GM21723 (cell line): ENCODE results near the gene HOXC11.

Experiments
- ATAC-seq: cut with Tn5 transposase; IDR thresholded peaks from one replicate; pipeline ENCODE4 v1.9.1; 2021; ENCODE audit warnings: mild to moderate bottlenecking, moderate library complexity; ENCODE audit not compliant: unreplicated experiment

Gene HOXC11

DNA sequence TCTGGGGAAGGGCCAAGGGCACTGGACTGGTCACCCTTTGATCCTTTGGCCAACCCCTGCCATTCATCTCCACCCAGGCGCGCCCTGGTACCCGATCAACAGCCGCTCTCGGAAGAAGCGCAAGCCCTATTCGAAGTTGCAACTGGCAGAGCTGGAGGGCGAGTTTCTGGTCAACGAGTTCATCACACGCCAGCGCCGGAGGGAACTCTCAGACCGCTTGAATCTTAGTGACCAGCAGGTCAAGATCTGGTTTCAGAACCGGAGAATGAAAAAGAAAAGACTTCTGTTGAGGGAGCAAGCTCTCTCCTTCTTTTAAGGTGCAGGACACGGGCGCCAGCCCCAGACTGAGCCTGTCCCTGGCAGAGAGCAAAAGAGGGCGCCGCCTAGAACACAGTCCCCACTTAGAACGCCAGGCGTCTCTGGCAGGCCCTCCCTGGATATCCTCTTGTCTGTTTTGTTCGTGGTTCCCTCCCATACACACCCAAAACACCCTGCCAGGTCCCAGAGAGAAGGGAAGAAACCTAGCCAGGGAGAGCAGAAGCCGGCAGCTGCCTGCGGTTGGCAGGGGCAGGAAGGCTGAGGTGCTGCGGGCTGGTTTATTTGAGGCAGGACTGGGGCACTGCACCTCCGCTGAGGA lies 16.6 kb upstream of the HOXC11 start:
- ATAC-seq, result no peak

DNA sequence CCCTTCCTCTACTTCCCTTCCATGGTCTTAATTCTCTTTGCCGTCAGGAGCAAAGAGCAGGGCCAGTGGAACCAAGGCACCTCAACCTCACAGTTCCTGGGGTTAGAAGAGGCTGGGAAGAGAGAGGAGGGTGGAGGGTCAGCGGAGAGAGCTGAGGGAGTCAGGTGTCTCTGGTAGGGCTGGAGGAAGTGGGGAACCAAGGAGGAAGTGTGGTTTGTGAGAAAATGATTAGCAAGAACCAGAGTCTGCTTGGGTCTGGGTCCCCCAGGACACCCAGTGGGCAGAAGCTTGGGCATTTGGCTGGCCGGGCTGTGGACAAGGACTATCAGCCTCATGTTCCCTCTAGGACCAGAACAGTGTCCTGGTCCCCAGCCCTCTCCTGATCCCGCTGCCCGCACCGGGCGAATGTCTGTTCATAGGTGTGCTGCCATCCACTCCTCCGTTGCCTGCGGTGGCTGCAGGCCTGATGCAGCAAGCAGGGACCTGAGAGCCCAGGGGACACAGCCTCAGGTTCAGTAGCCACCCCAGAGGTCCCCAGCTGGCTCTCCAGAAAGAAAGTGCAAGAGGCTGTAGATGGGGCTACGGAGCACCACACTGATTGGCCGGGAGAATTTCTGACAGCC lies 15.9 kb upstream of the HOXC11 start:
- no peak for ATAC-seq

DNA sequence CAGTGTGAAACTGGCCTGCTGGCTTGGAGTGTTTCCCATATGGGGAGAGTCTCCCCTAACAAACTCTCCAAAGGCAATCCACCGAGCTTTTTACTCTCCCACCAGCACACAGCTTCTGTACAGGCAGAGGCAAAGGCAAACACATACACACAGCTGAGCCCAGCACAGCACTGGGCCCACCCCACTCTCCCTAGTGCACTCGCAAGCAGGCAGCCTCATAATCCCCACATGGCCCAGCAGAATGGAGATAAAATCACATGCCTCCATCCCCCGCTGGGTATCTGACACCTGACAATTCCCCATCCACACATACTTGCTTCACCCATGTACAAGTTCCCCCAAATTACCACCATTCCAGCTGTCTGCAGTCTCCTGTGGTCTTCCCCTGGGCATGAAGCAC lies 14.8 kb upstream of the HOXC11 start:
- ATAC-seq, result no peak

DNA sequence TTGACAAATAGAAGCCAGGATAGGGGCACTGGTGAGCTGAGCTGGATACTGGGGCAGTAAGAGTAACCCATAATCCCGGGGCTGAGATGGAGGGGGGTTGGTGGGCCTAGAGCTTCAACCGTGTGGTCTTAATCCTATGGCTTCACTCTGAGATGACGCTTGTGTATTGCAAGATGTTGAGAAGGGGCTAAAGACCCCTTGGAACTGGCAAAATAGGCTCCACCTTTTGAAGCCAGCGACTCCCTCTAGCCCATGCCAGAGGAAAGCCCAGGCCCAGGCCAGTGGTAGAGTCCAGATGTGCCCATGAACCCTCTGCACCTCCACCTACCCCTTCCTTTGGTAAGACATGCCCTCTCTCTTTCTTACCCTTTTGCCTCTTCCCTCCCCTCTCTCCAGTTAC lies 13.6 kb upstream of the HOXC11 start:
- no peak for ATAC-seq

DNA sequence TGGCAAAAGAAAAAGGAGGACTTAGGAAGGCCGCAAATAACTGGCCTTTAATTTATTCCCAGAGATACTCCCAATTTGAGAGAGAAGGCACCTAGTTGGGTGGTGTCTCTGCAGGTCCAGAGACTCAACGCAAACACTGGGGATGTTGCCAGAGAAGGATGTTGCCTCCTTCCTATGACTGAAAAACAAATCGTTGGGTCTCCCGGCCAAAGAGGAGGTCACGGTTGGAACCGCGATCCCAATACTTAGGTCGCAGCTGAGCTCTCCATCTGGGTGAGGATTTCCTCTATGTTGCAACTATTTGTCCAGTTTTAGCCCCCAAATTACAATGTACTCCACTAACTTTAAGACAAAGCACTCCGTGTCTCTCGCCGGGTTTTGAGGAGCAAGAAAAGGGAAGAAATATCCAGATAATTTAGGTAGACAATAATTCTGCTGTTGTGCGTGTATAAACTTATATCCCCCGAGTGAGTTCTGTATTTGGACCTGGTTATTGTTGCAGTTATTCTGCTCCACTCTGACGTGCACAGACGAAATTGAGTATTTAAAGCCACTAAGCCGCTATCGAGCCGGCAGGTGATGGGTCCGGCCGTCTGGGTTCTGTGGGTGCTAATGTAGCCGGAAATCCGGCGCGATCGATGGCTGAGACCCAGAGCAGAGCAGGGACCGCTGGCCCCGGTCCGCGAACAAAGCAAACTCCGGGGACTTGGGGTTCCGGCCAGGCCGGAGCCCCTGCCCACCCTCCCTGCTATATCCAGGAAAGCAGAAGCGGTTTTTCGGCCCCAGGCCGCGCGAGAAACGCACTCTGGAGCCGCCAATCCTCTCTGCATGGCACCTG lies 12.5 kb upstream of the HOXC11 start:
- ATAC-seq, result no peak

DNA sequence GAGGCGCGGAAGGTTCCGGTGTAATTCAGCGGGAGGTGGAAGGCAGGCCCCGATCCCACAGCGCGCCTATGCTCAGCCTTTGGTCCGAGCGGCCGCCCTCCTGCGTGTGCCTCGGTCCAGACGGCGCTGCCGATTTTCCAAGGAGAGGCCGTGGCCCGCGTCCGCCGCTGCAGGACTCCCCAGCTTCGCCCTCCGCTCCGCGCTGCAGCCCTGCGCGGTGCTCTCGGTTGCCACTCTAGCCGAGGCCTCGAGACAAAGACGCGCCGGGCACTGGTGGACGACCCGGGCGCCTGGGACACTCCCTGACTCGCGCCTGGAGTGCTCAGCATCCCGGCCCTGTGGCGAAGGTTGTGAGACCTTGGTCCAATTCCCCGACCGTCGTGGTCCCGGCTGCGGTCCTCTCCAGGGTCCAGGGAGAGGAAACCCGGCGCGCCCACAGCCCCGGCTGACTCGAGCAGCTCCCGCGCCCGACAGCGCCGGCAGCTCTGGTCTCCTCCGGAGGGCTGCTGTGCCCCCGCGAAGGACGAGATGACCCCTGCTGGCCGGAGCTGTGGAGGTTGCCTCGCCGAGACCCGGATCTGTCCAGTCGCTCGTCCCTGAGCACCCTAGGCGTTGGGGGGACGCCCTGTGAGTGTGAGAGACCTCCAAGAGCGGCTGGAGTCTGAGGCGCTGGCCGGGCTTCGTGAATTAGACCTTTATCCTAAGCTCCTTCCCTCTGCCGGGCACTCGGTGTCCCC lies 11.7 kb upstream of the HOXC11 start:
- ATAC-seq, result no peak

DNA sequence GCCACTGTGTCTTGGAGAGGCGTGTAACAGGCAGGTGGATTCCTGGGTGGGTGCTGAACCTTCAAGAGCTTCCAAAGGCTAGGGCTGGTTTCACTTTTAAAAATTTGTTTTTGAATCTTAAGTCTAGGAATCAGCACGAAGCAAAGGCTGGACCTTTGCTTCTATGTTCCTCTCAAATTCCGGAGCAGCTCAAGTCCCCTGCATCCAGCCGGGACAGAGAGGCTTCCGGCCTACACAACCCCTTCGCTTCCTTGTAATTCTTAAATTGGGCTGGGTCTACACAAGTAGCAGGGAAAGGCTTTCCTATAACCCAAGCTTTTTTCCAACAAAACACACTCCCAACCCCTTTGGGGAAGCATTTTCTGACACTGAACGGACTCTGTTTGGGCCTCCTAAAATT lies 9.9 kb upstream of the HOXC11 start:
- ATAC-seq, result no peak

DNA sequence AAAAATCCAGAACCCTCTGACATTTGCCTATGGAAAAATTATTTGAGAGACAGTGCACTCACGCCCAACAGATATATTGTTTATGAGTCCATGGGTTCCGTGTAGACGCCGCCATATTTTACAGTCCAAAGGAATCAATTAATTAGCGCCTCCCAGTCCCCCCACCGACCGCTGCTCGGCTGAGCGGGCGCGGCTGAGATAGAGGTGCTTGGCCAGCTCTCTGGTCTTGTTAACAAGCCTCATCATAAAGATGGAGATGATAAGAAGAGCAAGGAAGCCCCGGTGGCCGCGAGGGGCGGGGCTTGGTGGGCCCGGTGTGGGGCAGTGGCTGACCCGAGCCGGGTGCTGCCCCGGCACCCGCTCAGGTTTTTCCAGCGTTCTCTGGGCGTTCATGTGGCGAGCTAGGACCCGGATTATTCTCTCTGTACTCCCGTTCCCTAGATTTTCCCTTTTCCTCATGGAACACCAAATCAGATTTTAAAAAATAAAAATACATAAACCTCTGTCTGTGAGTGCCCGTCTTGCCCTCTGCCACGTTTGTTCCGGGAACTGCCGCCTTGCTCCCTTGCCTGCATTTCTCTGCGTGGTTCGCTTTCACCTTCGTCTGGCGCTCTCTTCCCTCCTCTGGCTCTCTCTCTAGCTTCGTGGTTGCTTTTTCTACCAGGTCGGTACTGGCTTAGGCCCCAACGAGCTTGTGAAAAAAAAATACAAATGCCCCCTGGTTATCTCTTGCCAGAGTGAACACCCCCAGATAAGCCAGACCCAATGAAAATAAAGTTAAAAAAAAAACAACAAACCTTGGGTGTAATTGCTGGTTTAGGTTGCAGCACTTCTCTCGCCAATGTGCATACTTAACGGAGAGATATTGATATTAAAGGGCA lies 9.3 kb upstream of the HOXC11 start:
- ATAC-seq, result no peak

DNA sequence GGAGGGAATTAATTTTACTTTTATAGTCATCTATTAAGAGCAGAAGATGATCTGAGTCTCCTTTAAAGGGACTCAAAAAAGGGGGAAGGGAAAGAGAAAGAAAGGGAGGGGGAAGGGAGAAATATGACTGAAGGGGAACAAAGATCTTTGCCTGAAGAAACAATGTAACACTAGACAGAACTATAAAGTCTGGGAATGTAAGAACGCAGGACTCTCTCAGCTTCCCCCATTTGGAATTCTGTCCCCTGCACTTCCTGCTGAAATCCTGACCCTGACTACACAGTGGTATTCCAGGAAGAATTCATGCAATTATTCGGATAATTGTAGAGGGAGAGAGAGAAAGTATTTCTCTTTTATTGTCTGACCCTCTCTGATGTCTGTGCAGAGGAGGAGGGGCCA lies 8.6 kb upstream of the HOXC11 start:
- ATAC-seq, result no peak

DNA sequence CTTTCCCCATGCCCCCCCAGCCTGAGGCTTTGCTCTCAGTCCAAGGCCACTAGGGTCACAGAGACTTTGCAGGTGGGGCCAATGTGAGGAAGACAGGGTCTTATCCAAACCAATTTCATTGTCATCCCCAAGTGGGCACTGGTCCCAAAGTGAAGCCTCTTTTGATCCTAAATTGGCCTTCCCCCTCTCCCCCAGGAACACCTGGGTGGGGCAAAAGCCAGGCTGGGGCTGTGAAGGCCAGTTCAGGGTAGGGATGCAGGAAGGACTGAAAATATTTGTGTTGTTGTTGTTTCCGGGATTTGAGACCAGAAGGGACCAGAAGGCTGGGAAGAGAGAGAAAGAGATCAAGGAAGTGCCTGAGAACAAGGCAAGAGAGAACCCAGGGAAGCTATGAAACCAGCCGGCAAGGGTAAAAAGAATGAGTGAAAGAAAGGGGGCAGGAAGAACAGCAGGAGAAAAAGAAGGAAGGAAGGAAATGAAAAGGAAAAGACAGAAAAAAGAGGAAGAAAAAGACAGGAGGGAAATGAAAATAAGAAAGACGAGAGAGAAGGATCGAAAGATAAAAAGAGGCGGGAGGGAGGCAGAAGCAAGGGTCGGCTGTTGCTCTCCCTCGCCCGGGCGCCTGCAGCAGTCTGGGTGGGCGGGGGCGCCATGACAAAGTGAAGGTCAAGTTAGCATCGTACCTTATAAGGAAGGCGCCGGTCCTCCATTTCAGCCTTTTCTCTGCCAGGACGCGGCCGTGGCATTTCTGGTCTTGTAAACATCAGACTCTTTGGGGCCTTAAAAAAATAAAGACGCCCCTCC lies 7.4 kb upstream of the HOXC11 start:
- ATAC-seq, result no peak

DNA sequence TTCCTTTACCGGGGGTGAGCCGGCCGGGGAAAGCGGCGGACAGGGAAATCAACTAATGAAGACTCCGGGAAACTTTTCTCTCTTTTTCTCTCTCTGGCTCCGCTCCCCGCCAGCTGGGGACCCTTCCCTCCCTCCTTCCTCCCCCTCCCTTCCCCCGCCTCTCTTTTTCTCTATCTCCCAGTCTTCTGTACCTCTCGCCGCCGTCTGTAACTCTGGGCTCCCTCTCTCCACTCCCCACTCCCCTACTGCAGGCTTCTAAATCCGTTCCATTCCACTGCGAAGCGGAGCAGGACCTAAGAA lies 6.9 kb upstream of the HOXC11 start:
- ATAC-seq, result no peak

DNA sequence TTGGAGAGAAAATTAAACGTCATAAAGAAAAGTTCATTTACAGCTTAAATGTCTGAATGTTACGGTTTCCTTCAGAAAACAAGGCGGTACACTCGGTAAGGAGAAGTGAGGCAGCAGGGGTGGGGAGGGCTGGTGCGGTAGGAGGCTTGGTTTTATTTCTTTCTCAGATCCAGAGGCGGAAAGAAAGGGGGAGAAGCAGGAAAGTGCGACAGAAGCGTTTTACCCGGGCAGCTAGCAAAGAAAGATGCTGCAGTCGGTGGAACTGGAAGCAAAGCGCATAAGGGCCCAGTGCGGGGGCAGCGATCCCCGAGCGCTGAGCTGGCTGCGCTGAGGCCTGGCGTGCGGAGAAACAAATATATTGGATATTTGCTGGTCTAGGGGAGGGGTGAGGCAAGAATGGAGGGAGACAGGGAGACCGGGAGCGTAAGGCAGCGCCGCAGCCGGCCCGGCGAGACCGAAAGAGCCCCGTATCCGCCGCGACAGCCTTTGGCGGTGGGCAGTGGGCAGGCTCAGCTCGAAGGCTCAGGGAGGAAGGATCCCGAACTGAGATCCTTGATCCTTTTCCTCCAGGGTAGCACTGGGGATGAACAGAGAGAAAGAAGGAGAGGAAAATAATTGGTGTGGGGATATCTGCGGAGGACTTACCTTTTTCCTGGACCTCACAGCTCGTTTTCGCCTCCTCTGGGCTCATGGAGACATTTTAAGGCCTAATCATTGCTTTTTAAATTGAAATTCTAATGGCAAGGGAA lies 6.4 kb upstream of the HOXC11 start:
- ATAC-seq, result no peak

DNA sequence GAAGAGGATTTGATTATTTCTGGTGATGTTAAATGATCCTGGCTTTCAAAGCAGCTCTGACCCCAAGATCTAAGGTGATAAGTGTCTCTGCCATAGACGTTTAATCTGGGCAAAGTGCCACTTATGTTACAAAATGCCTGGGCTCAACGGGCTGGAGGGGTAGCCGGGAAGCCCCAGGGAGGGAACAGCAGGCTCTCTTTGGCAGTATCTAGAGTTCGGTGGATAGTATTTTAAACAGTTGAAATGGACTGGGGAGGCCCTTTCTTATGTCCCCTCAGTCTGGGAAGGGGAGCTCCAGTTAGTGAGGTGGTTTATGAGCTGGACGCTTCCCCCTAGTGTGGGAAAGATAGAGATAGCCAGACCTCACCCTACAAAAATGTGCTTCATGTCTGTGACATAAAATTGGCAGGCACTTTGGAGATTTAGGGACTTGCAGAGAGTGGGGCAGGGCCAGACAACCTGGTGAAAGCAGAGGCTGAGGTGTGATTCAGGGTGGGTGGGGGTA lies 5.5 kb upstream of the HOXC11 start:
- ATAC-seq, result no peak

DNA sequence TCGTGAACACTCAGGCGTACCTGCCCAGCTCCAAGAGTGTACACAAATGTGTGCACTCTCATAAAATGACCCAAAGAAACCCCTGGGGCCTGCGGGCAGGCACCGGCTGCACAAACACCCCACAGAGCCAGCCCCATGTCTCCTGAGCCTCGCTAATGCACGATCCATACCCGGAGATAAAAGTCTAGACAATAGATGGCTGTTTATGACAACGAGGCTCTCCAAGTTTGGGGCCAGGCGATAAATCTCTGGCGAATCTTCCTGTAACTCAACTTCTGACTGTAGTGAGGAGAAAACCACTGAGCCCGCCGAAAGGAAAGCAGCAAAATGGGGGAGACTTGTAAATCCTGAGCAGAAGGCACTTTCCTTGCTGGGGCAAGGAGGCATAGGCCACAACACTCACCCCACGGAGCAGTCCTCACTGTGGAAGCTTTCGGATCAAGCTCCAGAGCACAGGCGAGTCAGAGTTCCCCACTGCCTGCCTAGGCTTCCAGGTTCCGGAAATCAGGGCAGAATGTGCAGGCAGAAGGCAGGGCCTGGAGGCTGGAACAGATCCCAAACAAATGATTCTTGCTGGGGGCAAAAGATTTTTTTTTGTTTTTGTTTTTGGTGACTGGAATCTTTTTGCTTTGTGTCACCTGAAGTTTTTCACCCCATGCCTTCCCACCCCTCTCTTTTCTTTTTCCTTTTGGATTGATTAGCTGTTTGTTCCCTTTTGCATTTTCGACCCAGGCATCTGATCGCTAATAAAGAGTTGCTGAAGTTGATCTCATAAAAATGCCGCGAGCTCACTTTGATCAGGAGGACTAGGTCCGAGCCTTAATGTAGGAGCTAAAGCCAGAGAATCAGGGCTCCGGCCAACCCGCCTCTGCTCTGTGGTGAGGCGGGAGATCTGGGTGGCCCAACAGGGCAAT lies 4.5 kb upstream of the HOXC11 start:
- ATAC-seq, result no peak

DNA sequence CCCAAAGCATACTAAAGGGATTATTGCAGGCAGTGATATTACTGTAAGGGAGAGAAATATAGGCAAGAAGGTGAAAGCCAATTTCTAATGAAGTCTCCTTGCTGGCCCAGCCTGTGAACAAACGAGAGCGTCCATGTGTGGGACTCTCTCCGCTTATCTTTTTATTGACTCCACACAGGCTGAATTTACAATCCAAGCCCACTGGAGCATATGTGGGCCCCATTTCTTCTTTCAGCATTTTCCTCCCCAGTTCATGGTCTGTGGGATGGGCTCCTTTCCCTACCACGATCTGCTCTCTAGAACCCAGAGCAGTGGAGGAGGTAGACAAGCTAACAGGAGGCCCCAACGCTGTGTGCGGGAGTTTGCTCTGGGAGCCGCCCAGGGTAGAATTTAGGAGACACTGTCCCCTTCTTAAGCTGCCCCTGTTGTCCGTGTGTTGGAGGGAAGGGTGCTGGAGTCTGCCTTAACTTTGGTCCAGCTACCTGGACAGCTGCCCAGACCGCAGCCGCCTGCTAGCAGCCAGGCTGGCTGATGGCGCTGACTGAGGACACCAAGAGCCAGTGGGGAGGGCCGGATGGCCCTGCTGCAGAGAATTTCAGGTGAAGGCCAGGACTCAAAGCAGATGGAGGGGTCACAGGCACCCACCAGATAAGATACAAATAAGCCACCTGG lies 3.2 kb upstream of the HOXC11 start:
- ATAC-seq, result no peak

DNA sequence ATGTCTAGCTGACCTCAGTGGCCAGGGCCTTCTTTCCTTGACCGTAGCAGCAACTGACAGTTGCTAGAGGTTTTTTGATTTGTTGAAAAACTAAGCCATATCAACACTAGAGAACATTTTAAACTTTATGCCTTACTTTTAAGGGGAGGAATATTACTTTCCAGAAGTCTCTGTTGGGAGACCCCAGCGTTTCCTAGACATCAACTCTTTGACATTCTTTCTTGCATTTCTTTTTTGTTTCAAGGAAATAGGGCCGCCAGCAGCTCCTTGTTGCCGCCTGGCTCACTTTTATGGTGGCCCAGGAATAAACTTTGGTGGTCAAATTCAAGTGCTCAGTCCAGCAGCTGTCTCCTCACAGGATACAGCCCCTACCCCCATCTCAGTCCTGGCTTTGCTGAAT lies 2.5 kb upstream of the HOXC11 start:
- ATAC-seq, result no peak

DNA sequence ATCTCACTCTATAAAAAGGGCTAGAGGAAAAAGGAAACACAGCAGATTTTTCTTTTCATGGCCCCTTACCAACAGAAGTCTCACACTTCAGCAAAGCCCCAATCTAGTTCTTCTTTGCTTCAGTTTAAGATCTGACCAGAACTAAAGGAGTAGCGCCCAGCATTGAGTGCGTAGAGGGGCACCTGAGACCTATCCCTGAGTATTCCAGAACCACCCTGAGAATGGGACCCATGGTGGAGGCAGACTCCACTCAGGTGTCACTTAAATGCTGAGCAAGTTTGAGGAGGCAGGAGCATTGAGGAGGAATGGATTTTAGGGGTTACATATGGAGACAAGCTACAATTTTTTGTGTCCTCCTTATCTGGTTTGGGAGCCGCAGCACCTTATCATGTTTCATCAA lies 1.8 kb upstream of the HOXC11 start:
- no peak for ATAC-seq
